H1 (cell line): Measurements from ENCODE around the gene C19orf53. TPM values are rescaled to one million over a fixed set of nuclear protein-coding genes. Genes with fewer than 3 reads are reported as not detected.

Experiments used
- CTCF ChIA-PET: fragments of 300-600 bp; sonication (Branson Sonifier 250); formaldehyde crosslinking; loops from one replicate; lab custom pipeline; 2021; ENCODE audit not compliant: partially characterized antibody; lab: Charles Lee
- POLR2A ChIA-PET: fragments of 300-600 bp; sonication (Branson Sonifier 250); formaldehyde crosslinking; loops from one replicate; lab custom pipeline; 2021; ENCODE audit warnings: inconsistent platforms; ENCODE audit not compliant: partially characterized antibody; lab: Charles Lee
- DNase-seq, 2 experiments: peaks; one replicate each; pipeline versions ENCODE4 v3.0.0 to v3.0.0-alpha.2; 2010 to 2022; ENCODE audit warnings: low spot score in 2 of 2, low read depth in 1 of 2, mixed read lengths in 1 of 2
- FAIRE-seq: peaks from 2 replicates; lab custom pipeline; 2011; peaks lifted over from hg19 to GRCh38; lab: Jason Lieb, UNC
- H2AFZ ChIP-seq: 2 replicates; pipeline ENCODE4 v1.8.1; 2012; ENCODE audit warnings: low read length, inconsistent platforms
- H2AK5ac ChIP-seq: 2 replicates; pipeline ENCODE4 v1.6.1; 2013; ENCODE audit warnings: low read depth, low read length
- H2BK120ac ChIP-seq: replicated peaks from 2 replicates; pipeline ENCODE3; 2013; ENCODE audit warnings: low read depth, low read length, inconsistent platforms
- H2BK12ac ChIP-seq: 2 replicates; pipeline ENCODE4 v1.6.1; 2013; ENCODE audit warnings: low read depth, low read length
- H2BK15ac ChIP-seq: 2 replicates; pipeline ENCODE4 v1.6.1; 2013; ENCODE audit warnings: low read length
- H2BK20ac ChIP-seq: 2 replicates; pipeline ENCODE4 v1.6.1; 2013; ENCODE audit warnings: low read length
- H2BK5ac ChIP-seq: 2 replicates; pipeline ENCODE4 v1.6.1; 2013; ENCODE audit warnings: low read depth, low read length
- H3K14ac ChIP-seq: 2 replicates; pipeline ENCODE4 v1.6.1; 2013; ENCODE audit warnings: inconsistent platforms; ENCODE audit not compliant: insufficient read length
- H3K18ac ChIP-seq: 2 replicates; pipeline ENCODE4 v1.6.1; 2013; ENCODE audit warnings: low read length; ENCODE audit errors: extremely low read depth
- H3K23ac ChIP-seq: 2 replicates; pipeline ENCODE4 v1.6.1; 2013; ENCODE audit warnings: inconsistent platforms; ENCODE audit not compliant: insufficient read length
- H3K23me2 ChIP-seq: 2 replicates; pipeline ENCODE4 v1.6.1; 2013; ENCODE audit warnings: low read depth, low read length
- H3K27ac ChIP-seq: 2 replicates; pipeline ENCODE4 v1.6.1; 2011; ENCODE audit warnings: low read depth, low read length, inconsistent platforms
- H3K27me3 ChIP-seq, 4 experiments: replicated peaks in 1 of 4; 1 replicate in 1 of 4; 2 replicates in 3 of 4; pipeline versions ENCODE4 v1.6.1 to v1.8.1; 2011 to 2013; ENCODE audit warnings: low read length in 3 of 4, mild to moderate bottlenecking in 3 of 4, inconsistent platforms in 2 of 4, mixed read lengths in 2 of 4, moderate library complexity in 1 of 4; ENCODE audit not compliant: control insufficient read depth in 3 of 4, insufficient read depth in 3 of 4; ENCODE audit errors: extremely low read depth in 1 of 4
- H3K36me3 ChIP-seq, 4 experiments: 2 replicates each; pipeline versions ENCODE4 v1.6.1 to v1.8.1; 2011 to 2013; ENCODE audit warnings: mild to moderate bottlenecking in 4 of 4, low read length in 3 of 4, moderate library complexity in 2 of 4, control low read depth in 1 of 4, inconsistent platforms in 1 of 4; ENCODE audit not compliant: insufficient read depth in 4 of 4, control insufficient read depth in 2 of 4
- H3K4ac ChIP-seq: replicated peaks from 2 replicates; pipeline ENCODE3; 2013; ENCODE audit warnings: low read length, low read depth, mixed read lengths, inconsistent platforms; ENCODE audit not compliant: insufficient read length
- H3K4me1 ChIP-seq, 4 experiments: replicated peaks in 1 of 4; 1 replicate in 1 of 4; 2 replicates in 3 of 4; pipeline versions ENCODE4 v1.6.1 to v1.8.1; 2011 to 2013; ENCODE audit warnings: low read length in 3 of 4, inconsistent platforms in 2 of 4, mixed read lengths in 1 of 4; ENCODE audit not compliant: insufficient read depth in 4 of 4, control insufficient read depth in 3 of 4
- H3K4me2 ChIP-seq, 2 experiments: 2 replicates each; pipeline versions ENCODE4 v1.6.1 to v1.8.1; 2011 to 2013; ENCODE audit warnings: low read depth in 2 of 2, low read length in 2 of 2, control low read depth in 1 of 2, inconsistent platforms in 1 of 2, mild to moderate bottlenecking in 1 of 2; ENCODE audit not compliant: insufficient read depth in 1 of 2
- H3K4me3 ChIP-seq, 4 experiments: fragments of 200-600, 300-600 bp in 1 of 4; sonication (generic), shearing (Covaris generic), sonication (Bioruptor Twin) in 1 of 4; 2 replicates each; pipeline versions ENCODE4 v1.5.1 to v1.8.1; 2011 to 2016; ENCODE audit warnings: low read length in 4 of 4, low read depth in 3 of 4, control low read depth in 2 of 4, inconsistent platforms in 2 of 4, mild to moderate bottlenecking in 2 of 4, mixed read lengths in 1 of 4, moderate library complexity in 1 of 4; ENCODE audit not compliant: insufficient read depth in 2 of 4; ENCODE audit errors: extremely low read depth in 1 of 4
- H3K56ac ChIP-seq: replicated peaks from 2 replicates; pipeline ENCODE3; 2013; ENCODE audit warnings: low read depth, mild to moderate bottlenecking, mixed read lengths, low read length, inconsistent platforms; ENCODE audit not compliant: insufficient read length
- H3K79me1 ChIP-seq: 2 replicates; pipeline ENCODE4 v1.6.1; 2013; ENCODE audit warnings: low read depth, low read length, control low read depth
- H3K79me2 ChIP-seq, 2 experiments: 2 replicates each; pipeline versions ENCODE4 v1.6.1 to v1.8.1; 2012 to 2013; ENCODE audit warnings: low read length in 2 of 2, mild to moderate bottlenecking in 2 of 2, inconsistent platforms in 1 of 2; ENCODE audit not compliant: insufficient read depth in 2 of 2, control insufficient read depth in 1 of 2
- H3K9ac ChIP-seq, 4 experiments: replicated peaks in 1 of 4; 1 replicate in 1 of 4; 2 replicates in 3 of 4; pipeline versions ENCODE4 v1.6.1 to v1.8.1; 2011 to 2013; ENCODE audit warnings: low read depth in 3 of 4, low read length in 3 of 4, control low read depth in 2 of 4, mild to moderate bottlenecking in 2 of 4, moderate library complexity in 2 of 4, inconsistent platforms in 1 of 4; ENCODE audit errors: extremely low read depth in 1 of 4
- H3K9me3 ChIP-seq, 2 experiments: 2 replicates each; pipeline versions ENCODE4 v1.6.1 to v1.8.1; 2012 to 2013; ENCODE audit warnings: mild to moderate bottlenecking in 2 of 2, moderate library complexity in 2 of 2, control low read depth in 1 of 2, inconsistent platforms in 1 of 2, low read depth in 1 of 2, low read length in 1 of 2, mixed read lengths in 1 of 2; ENCODE audit not compliant: insufficient read depth in 2 of 2
- H4K20me1 ChIP-seq, 2 experiments: replicated peaks in 1 of 2; 2 replicates each; pipeline versions ENCODE3 to v1.8.1; 2011 to 2013; ENCODE audit warnings: inconsistent platforms in 2 of 2, low read length in 2 of 2, mild to moderate bottlenecking in 1 of 2; ENCODE audit not compliant: insufficient read depth in 2 of 2, control insufficient read depth in 1 of 2
- H4K5ac ChIP-seq: 2 replicates; pipeline ENCODE4 v1.6.1; 2013; ENCODE audit warnings: low read length, low read depth, mixed read lengths, inconsistent platforms; ENCODE audit not compliant: insufficient read length
- H4K8ac ChIP-seq: 2 replicates; pipeline ENCODE4 v1.8.0; 2013; ENCODE audit warnings: mild to moderate bottlenecking, moderate library complexity, low read length, inconsistent platforms; ENCODE audit not compliant: insufficient read depth; ENCODE audit errors: extremely low read depth
- H4K91ac ChIP-seq: replicated peaks from 2 replicates; pipeline ENCODE3; 2013; ENCODE audit warnings: low read length, mixed read lengths, inconsistent platforms; ENCODE audit not compliant: insufficient read length
- CBX8 ChIP-seq: fragments of 300-800, 300-1000 bp; sonication (generic); IDR thresholded peaks from 2 replicates; pipeline ENCODE4 v1.7.1; 2016; ENCODE audit warnings: low read depth, low read length, borderline replicate concordance
- CHD2 ChIP-seq: IDR thresholded peaks from 2 replicates; pipeline ENCODE4 v1.6.1; 2012; ENCODE audit warnings: low read length, improper control_type of control experiment
- CREB1 ChIP-seq: IDR thresholded peaks from 2 replicates; pipeline ENCODE4 v1.6.1; 2012; ENCODE audit warnings: inconsistent platforms
- GABPA ChIP-seq: IDR thresholded peaks from 2 replicates; pipeline ENCODE4 v1.6.1; 2011; ENCODE audit warnings: mild to moderate bottlenecking, low read length, moderate library complexity, borderline replicate concordance; ENCODE audit not compliant: insufficient read depth
- HDAC6 ChIP-seq: IDR thresholded peaks from one replicate; pipeline ENCODE4 v1.7.1; 2012; ENCODE audit warnings: low read depth, mild to moderate bottlenecking, inconsistent platforms, low read length, moderate library complexity
- JUN ChIP-seq: IDR thresholded peaks from 2 replicates; pipeline ENCODE4 v1.6.1; 2011; ENCODE audit warnings: low read depth, mild to moderate bottlenecking, improper control_type of control experiment, low read length
- NANOG ChIP-seq: IDR thresholded peaks from 2 replicates; pipeline ENCODE4 v1.6.1; 2011; ENCODE audit warnings: low read length, low read depth, mild to moderate bottlenecking, inconsistent platforms; ENCODE audit not compliant: insufficient read depth, poor library complexity, severe bottlenecking
- RAD21 ChIP-seq, 2 experiments: IDR thresholded peaks in 1 of 2; conservative IDR thresholded peaks in 1 of 2; 2 replicates each; pipeline ENCODE4 v1.6.1; 2011; ENCODE audit warnings: low read depth in 2 of 2, low read length in 2 of 2, improper control_type of control experiment in 1 of 2, inconsistent platforms in 1 of 2, mild to moderate bottlenecking in 1 of 2, moderate library complexity in 1 of 2
- RXRA ChIP-seq: IDR thresholded peaks from 2 replicates; pipeline ENCODE4 v1.6.1; 2011; ENCODE audit warnings: low read depth, mild to moderate bottlenecking, low read length, moderate library complexity; ENCODE audit not compliant: insufficient read depth
- SRF ChIP-seq: IDR thresholded peaks from 2 replicates; pipeline ENCODE4 v1.6.1; 2011; ENCODE audit warnings: mild to moderate bottlenecking, low read depth, low read length, moderate library complexity
- TBP ChIP-seq: IDR thresholded peaks from 2 replicates; pipeline ENCODE4 v1.6.1; 2011; ENCODE audit warnings: low read depth, low read length, improper control_type of control experiment
- WGBS, 2 experiments: shearing (Covaris generic) in 1 of 2; methylation state at CpG; one replicate each; pipeline versions ENCODE4 v1.1.6 to v1.1.7; 2013 to 2015; ENCODE audit warnings: low lambda C conversion rate in 2 of 2, mixed read lengths in 2 of 2, inconsistent platforms in 1 of 2, low coverage in 1 of 2, missing lambda C conversion rate in 1 of 2; ENCODE audit not compliant: insufficient replicate concordance in 2 of 2, insufficient coverage in 1 of 2, insufficient read length in 1 of 2; ENCODE audit errors: extremely low coverage in 1 of 2, missing lambda C conversion rate in 1 of 2; 5-methylcytosine and 5-hydroxymethylcytosine counted together
- polyA plus RNA-seq, 7 experiments: library from polyadenylated mRNA; depleted of rRNA in 3 of 7; stranded (reverse) in 5 of 7; unstranded in 2 of 7; fragments of >200 nt in 5 of 7; fragments of 200-250 nt in 2 of 7; gene quantifications; 1 replicate in 5 of 7; 2 replicates in 1 of 7; 4 replicates in 1 of 7; pipeline versions ENCODE4 v1.2.1 to v1.2.3, GENCODE V29; 2011 to 2013; ENCODE audit warnings: missing spikeins in 2 of 7, mixed read lengths in 2 of 7
- total RNA-seq: library from RNA; stranded (reverse); fragmentation: NEBNext Ultra II Directional; extraction: Animal tissue kit (Norgen Biotek cat#: 25700); gene quantifications from 2 replicates; pipeline ENCODE4 v1.2.1, GENCODE V29; 2021

Gene C19orf53
- total and polyA plus RNA-seq, 2 of the 8 experiments (the other 6 are each of a cell fraction or from before 2014, with no cell fraction given): 104 to 169 TPM

GRCh38 chr19:13727798-13728197, 46.5 kb upstream of the C19orf53 start:
- H2AK5ac ChIP-seq: no peak overlapping the region
- 90% methylated on average over 8 of the region's 8 CpGs; no CpG with 5 or more reads in 1 of the 2 experiments for WGBS, 2 experiments
- H3K23me2 ChIP-seq: peaks cover 4% of the 10 kb centered on the region
- no peak overlapping the region for H4K5ac ChIP-seq
- no peak overlapping the region for H2BK120ac ChIP-seq
- no peak overlapping the region for H4K91ac ChIP-seq
- ChIA-PET POLR2A (no interaction called here), CTCF (interaction anchor here (1.2 kb wide), 1 partner anchor 117 kb away, joined by 3 read pairs; no protein-coding TSS in a partner anchor)
- no peak overlapping the region for H3K56ac ChIP-seq
- H4K8ac ChIP-seq: no peak overlapping the region
- no peaks in the 10 kb centered on the region for H4K20me1 ChIP-seq
- H3K79me2 ChIP-seq: no peaks in the 10 kb centered on the region
- no peak overlapping the region for H3K9ac ChIP-seq
- H2BK5ac ChIP-seq: no peak overlapping the region
- TF ChIP-seq CHD2 (no peak), CREB1 (no peak), CBX8 (no peak), RXRA (no peak), NANOG (no peak), RAD21 (IDR thresholded peaks at IDR 0.05 in 1 of 2, conservative IDR thresholded peaks at IDR 0.05 in 1 of 2; ENCODE audit: low read depth in 2 of 2, low read length in 2 of 2) (no peak), TBP (no peak), HDAC6 (no peak), SRF (no peak), JUN (no peak), GABPA (no peak)
- H3K4me2 ChIP-seq: no peak overlapping the region
- H3K4ac ChIP-seq: no peak overlapping the region
- FAIRE-seq (no peak), DNase-seq (no peak)
- no peak overlapping the region for H2BK12ac ChIP-seq
- H2AFZ ChIP-seq: no peak overlapping the region
- H3K23ac ChIP-seq: no peak overlapping the region
- H3K27me3 ChIP-seq: no peaks in the 10 kb centered on the region
- H3K4me1 ChIP-seq: peaks cover 0 to 5% (median 0%) of the 10 kb centered on the region in 4 experiments; a peak in 2 of 7 replicates
- H3K36me3 ChIP-seq: no peaks in the 10 kb centered on the region
- H2BK15ac ChIP-seq: no peak overlapping the region
- H2BK20ac ChIP-seq: no peak overlapping the region
- no peak overlapping the region for H3K27ac ChIP-seq
- no peaks in the 10 kb centered on the region for H3K9me3 ChIP-seq
- H3K14ac ChIP-seq: no peak overlapping the region
- no peak overlapping the region for H3K18ac ChIP-seq
- H3K4me3 ChIP-seq: no peak overlapping the region
- H3K79me1 ChIP-seq: no peaks in the 10 kb centered on the region; the same call in 1 of the 2 replicates
